Endothelial cell of umbilical vein (primary cell): ENCODE data around the gene OR3A2. TPM values are rescaled to one million over a fixed set of nuclear protein-coding genes. Genes with fewer than 3 reads are reported as not detected.
A peak's percentile ranks its signal among the peaks of the same experiment; 100 is the strongest.
"Not testable (repeated sequence)": the region's sequence is repeated elsewhere in the genome, so short reads cannot be mapped to it uniquely, and the experiment has no call there.

Source experiments
- BruUV-seq: library from RNA; stranded (reverse); fragments of 400-500 nt; replicated peaks from 2 replicates; lab custom pipeline; 2021; lab: Mats Ljungman, UMichigan
- CTCF ChIA-PET: fragments of 300-600, 350-600 bp; sonication (Branson Sonifier 250); formaldehyde crosslinking; loops from one replicate; lab custom pipeline; 2021; ENCODE audit warnings: antibody characterized with exemption, inconsistent platforms; lab: Charles Lee
- POLR2A ChIA-PET: fragments of 300-600, 350-600 bp; sonication (Branson Sonifier 250); formaldehyde crosslinking; loops from one replicate; lab custom pipeline; 2021; ENCODE audit warnings: antibody characterized with exemption, inconsistent platforms; lab: Charles Lee
- DNase-seq: peaks from one replicate; pipeline ENCODE4 v3.0.0-alpha.2; 2011; ENCODE audit warnings: low read depth, low spot score
- FAIRE-seq: peaks from 2 replicates; lab custom pipeline; 2011; peaks lifted over from hg19 to GRCh38; lab: Jason Lieb, UNC
- H2AFZ ChIP-seq: 2 replicates; pipeline ENCODE4 v1.6.0; 2012; ENCODE audit warnings: low read depth, low read length, control low read depth, inconsistent platforms
- H3K27ac ChIP-seq: 2 replicates; pipeline ENCODE4 v1.5.1; 2011; ENCODE audit warnings: low read depth, mild to moderate bottlenecking, control low read depth, low read length, moderate library complexity; ENCODE audit not compliant: insufficient read depth
- H3K27me3 ChIP-seq, 2 experiments: 2 replicates each; pipeline versions ENCODE4 v1.6.0 to v1.6.1; 2011; ENCODE audit warnings: low read length in 2 of 2, mixed read lengths in 1 of 2; ENCODE audit not compliant: control insufficient read depth in 2 of 2, insufficient read depth in 2 of 2
- H3K36me3 ChIP-seq, 2 experiments: 2 replicates in 1 of 2; 3 replicates in 1 of 2; pipeline ENCODE4 v1.5.1; 2011; ENCODE audit warnings: low read length in 2 of 2, mild to moderate bottlenecking in 1 of 2, moderate library complexity in 1 of 2; ENCODE audit not compliant: control insufficient read depth in 2 of 2, insufficient read depth in 2 of 2; ENCODE audit errors: extremely low read depth in 1 of 2
- H3K4me1 ChIP-seq: 3 replicates; pipeline ENCODE4 v1.5.1; 2011; ENCODE audit warnings: mild to moderate bottlenecking, low read length; ENCODE audit not compliant: control insufficient read depth, insufficient read depth; ENCODE audit errors: extremely low read depth
- H3K4me2 ChIP-seq: 2 replicates; pipeline ENCODE4 v1.6.1; 2011; ENCODE audit warnings: low read length, control low read depth, mixed read lengths; ENCODE audit not compliant: insufficient read depth
- H3K4me3 ChIP-seq, 3 experiments: fragments of 200-600 bp in 1 of 3; sonication (generic), shearing (Covaris generic) in 1 of 3; replicated peaks in 1 of 3; 2 replicates each; pipeline ENCODE4 v1.5.1; 2011 to 2016; ENCODE audit warnings: control low read depth in 3 of 3, low read length in 3 of 3, mild to moderate bottlenecking in 2 of 3, inconsistent platforms in 1 of 3, low read depth in 1 of 3, moderate library complexity in 1 of 3; ENCODE audit not compliant: insufficient read depth in 1 of 3
- H3K79me2 ChIP-seq: 2 replicates; pipeline ENCODE4 v1.6.0; 2012; ENCODE audit warnings: low read length, inconsistent platforms; ENCODE audit not compliant: control insufficient read depth, insufficient read depth
- H3K9ac ChIP-seq: replicated peaks from 2 replicates; pipeline ENCODE3; 2011; ENCODE audit warnings: low read length, control low read depth; ENCODE audit not compliant: insufficient read depth; ENCODE audit errors: extremely low read depth
- H3K9me1 ChIP-seq: replicated peaks from 3 replicates; pipeline ENCODE4 v1.6.0; 2011; ENCODE audit warnings: mild to moderate bottlenecking, low read length; ENCODE audit not compliant: control insufficient read depth, insufficient read depth; ENCODE audit errors: extremely low read depth
- H3K9me3 ChIP-seq: replicated peaks from 2 replicates; pipeline ENCODE4 v1.5.1; 2012; ENCODE audit warnings: low read length, inconsistent platforms; ENCODE audit not compliant: control insufficient read depth, insufficient read depth
- H4K20me1 ChIP-seq: replicated peaks from 2 replicates; pipeline ENCODE3; 2011; ENCODE audit warnings: mild to moderate bottlenecking, low read length; ENCODE audit not compliant: control insufficient read depth, insufficient read depth; ENCODE audit errors: extremely low read depth
- dilution Hi-C: fragments of 300-500 bp; cut with MboI; formaldehyde crosslinking; loops from one replicate; pipeline ENCODE4 v1.15.0; 2019; ENCODE audit warnings: low sequenced_read_pairs; ENCODE audit not compliant: extremely low pct_ligation_motif_present
- intact Hi-C: fragments of 100-400 bp; cut with micrococcal nuclease; formaldehyde crosslinking; loops from one replicate; pipeline ENCODE4 v1.10.0; 2022
- polyA plus RNA-seq, 4 experiments: library from polyadenylated mRNA; depleted of rRNA in 3 of 4; stranded (reverse) in 3 of 4; unstranded in 1 of 4; fragments of >200 nt; gene quantifications; 2 replicates each; pipeline versions ENCODE4 v1.2.1 to v1.2.3, GENCODE V29; 2011 to 2012; ENCODE audit warnings: missing spikeins in 1 of 4
- small RNA-seq: library from RNA; depleted of rRNA; stranded (forward); fragments of <200 nt; gene quantifications from one replicate; pipeline ENCODE3, GENCODE V24; 2012; ENCODE audit warnings: low replicate concordance, low read depth; ENCODE audit not compliant: insufficient read depth, insufficient read length
- total RNA-seq: library from RNA; stranded (reverse); gene quantifications from 2 replicates; pipeline ENCODE4 v1.2.3, GENCODE V29; 2021

The OR3A2 gene
- total and polyA plus RNA-seq, 2 donors (not counting 3 experiments of a cell fraction or from before 2014, with no cell fraction given) = 0.10 TPM; not detected in 1

DNA sequence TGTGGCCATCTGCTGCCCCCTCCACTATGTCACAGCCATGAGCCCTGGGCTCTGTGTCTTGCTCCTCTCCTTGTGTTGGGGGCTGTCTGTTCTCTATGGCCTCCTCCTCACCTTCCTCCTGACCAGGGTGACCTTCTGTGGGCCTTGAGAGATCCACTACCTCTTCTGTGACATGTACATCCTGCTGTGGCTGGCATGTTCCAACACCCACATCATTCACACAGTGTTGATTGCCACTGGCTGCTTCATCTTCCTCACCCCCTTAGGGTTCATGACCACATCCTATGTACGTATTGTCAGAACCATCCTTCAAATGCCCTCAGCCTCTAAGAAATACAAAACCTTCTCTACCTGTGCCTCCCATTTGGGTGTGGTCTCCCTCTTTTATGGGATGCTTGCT is 145.1 kb downstream of the OR3A2 start:
- dilution Hi-C loops, H3K9me3 ChIP-seq, DNase-seq, BruUV-seq, H3K9me1 ChIP-seq, H3K27me3 ChIP-seq, POLR2A ChIA-PET, H3K4me2 ChIP-seq, H3K4me1 ChIP-seq, H3K4me3 ChIP-seq, intact Hi-C loops, H4K20me1 ChIP-seq, H3K36me3 ChIP-seq, H3K9ac ChIP-seq, H3K79me2 ChIP-seq, CTCF ChIA-PET, H3K27ac ChIP-seq, FAIRE-seq, H2AFZ ChIP-seq: not testable (repeated sequence)

DNA sequence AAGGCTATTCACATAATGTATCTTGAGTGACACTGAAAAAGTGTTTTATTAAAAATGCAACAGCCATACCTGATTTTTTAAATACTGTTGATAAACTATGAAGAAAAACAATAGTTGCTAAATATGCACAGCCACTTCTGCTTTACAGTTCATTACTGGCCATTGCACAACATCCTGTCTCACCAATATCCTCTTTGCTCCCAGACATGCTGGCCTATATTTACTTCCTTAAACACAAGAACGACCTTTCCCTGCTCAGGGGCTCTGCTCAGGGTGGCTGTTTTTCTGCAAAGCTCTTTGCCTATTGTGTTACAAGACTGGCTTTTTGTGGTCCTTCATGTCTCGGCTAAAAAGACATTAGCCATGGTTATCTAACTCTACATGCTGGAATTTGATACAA is 147.4 kb downstream of the OR3A2 start:
- H3K27ac ChIP-seq, H4K20me1 ChIP-seq, H3K4me2 ChIP-seq, intact Hi-C loops, dilution Hi-C loops, CTCF ChIA-PET, H3K36me3 ChIP-seq, H3K9me3 ChIP-seq, H2AFZ ChIP-seq, BruUV-seq, H3K4me1 ChIP-seq, H3K9ac ChIP-seq, H3K79me2 ChIP-seq, POLR2A ChIA-PET, H3K27me3 ChIP-seq, H3K9me1 ChIP-seq, H3K4me3 ChIP-seq, DNase-seq: not testable (repeated sequence)
- peak; percentile 33 for FAIRE-seq

DNA sequence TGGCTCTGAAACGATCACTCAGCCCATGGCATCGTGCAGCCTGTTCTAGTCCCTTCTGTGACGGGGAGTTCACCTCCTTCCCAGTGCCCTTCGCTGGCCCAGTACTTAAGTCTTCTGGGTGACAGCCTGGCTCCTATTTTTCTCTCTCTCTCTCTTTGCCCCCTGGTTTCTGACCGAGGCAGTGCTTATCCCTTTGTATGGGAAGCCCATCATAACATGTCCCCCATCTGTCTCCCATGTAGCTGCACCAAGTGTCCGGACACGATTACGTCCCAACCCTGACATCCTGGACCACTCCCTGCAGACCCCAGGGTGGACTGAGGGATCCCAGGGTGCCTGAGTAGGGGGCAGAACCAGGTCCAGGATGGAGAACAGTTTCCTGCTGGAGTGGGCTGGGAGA is 153.8 kb downstream of the OR3A2 start:
- H3K9me3 ChIP-seq, H3K4me3 ChIP-seq, BruUV-seq, H3K79me2 ChIP-seq, FAIRE-seq, dilution Hi-C loops, DNase-seq, POLR2A ChIA-PET, CTCF ChIA-PET, intact Hi-C loops, H4K20me1 ChIP-seq, H3K4me1 ChIP-seq, H3K27ac ChIP-seq, H3K36me3 ChIP-seq, H3K4me2 ChIP-seq, H3K27me3 ChIP-seq, H3K9me1 ChIP-seq, H2AFZ ChIP-seq, H3K9ac ChIP-seq: not testable (repeated sequence)

Small RNA genes lying within 50 kb of the gene (small RNA-seq; reads per million reads assigned to genes)
- not detected for gene OR1AC1P

Other genes starting within 250 kb of the OR3A2 start
- not detected in 2 replicates for gene OR1A2, start 188.8 kb downstream of the OR3A2 start, total RNA-seq
- not detected in 2 replicates for gene OR1A2, start 188.8 kb downstream of the OR3A2 start, polyA plus RNA-seq
- not detected in 2 replicates for gene OR1A1, start 178.6 kb downstream of the OR3A2 start, total RNA-seq
- not detected in 2 replicates for gene OR1A1, start 178.6 kb downstream of the OR3A2 start, polyA plus RNA-seq
- not detected in 2 replicates for gene OR3A1, start 87.9 kb downstream of the OR3A2 start, total RNA-seq
- gene OR3A1, start 87.9 kb downstream of the OR3A2 start, polyA plus RNA-seq = not detected in 2 replicates
- gene OR1E1, start 12.1 kb upstream of the OR3A2 start, total RNA-seq = not detected in 2 replicates
- gene OR1E1, start 12.1 kb upstream of the OR3A2 start, polyA plus RNA-seq = 0.06 TPM in 1 of 2 replicates, not detected in the other
- gene OR3A3, start 25.1 kb upstream of the OR3A2 start, total RNA-seq = not detected in 2 replicates
- gene OR3A3, start 25.1 kb upstream of the OR3A2 start, polyA plus RNA-seq = not detected in 2 replicates
- not detected in 2 replicates for gene OR1E2, start 47.5 kb upstream of the OR3A2 start, total RNA-seq
- gene OR1E2, start 47.5 kb upstream of the OR3A2 start, polyA plus RNA-seq = not detected in 2 replicates
- gene SPATA22, start 85.5 kb upstream of the OR3A2 start, total RNA-seq = not detected in 2 replicates
- gene SPATA22, start 85.5 kb upstream of the OR3A2 start, polyA plus RNA-seq = 0.29 and 4.3 TPM in 2 replicates
- gene ASPA, start 89.7 kb upstream of the OR3A2 start, total RNA-seq = not detected in 2 replicates
- 0.01 TPM in 1 of 2 replicates, not detected in the other for gene ASPA, start 89.7 kb upstream of the OR3A2 start, polyA plus RNA-seq
- gene TRPV3, start 171.5 kb upstream of the OR3A2 start, total RNA-seq = not detected in 2 replicates
- 0.01 TPM in 1 of 2 replicates, not detected in the other for gene TRPV3, start 171.5 kb upstream of the OR3A2 start, polyA plus RNA-seq
- 1.4 and 2.5 TPM in 2 replicates for gene TRPV1, start 223.1 kb upstream of the OR3A2 start, total RNA-seq
- 1.4 and 1.8 TPM in 2 replicates for gene TRPV1, start 223.1 kb upstream of the OR3A2 start, polyA plus RNA-seq
- 15.9 and 17.8 TPM in 2 replicates for gene SHPK, start 249.9 kb upstream of the OR3A2 start, total RNA-seq
- gene SHPK, start 249.9 kb upstream of the OR3A2 start, polyA plus RNA-seq = 14.7 and 15.4 TPM in 2 replicates